ENCODE measurements around the gene MYH10. TPM values are rescaled to one million over a fixed set of nuclear protein-coding genes. Genes with fewer than 3 reads are reported as not detected.

Gene MYH10
- polyA plus RNA-seq, 10 donors, result 60.3 to 112 (median 71.4) TPM

DNA sequence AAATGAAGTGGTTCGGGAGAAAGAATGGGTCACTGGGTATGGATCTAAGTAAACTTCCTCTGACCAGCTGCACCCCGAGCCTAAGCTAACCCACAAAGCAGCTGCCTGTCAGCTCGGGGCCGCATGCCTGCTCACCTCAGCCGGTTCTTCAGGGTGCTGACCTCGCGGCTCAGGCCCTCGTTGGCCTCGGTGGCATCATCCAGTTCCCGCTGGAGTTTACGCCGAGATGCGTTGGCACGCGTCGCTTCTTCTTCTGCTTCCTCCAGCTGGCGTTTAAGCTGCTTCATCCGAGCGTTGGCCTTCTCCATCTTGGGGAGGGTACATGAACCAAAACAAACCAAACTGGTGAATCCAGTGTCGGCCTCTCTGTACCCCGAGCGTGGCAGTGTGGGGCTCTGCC, 153.8 kb downstream of the MYH10 start:
- no peak for DNase-seq

DNA sequence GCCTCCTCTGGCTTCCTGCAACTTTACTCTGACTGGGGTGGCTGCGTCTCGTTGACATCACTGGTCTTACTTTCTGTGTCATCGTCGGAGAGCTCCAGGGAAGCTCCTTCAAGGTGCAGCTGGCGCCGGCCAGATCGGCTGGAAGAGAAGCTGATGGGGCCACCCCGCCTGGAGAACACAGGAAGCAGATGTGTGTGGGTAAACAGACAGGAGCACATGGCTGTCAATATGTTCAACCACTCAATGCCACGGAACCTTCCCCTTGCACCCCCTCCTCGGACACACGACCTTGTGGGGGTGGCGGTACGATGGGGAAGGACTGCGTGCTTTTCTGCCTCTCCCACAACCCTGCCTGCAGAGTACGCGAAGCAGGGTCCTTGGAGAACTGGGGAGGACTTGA, 154.7 kb downstream of the MYH10 start:
- no peak for DNase-seq

GRCh38 chr17:8475227-8475626, 155.3 kb downstream of the MYH10 start:
- no peak for DNase-seq

DNA sequence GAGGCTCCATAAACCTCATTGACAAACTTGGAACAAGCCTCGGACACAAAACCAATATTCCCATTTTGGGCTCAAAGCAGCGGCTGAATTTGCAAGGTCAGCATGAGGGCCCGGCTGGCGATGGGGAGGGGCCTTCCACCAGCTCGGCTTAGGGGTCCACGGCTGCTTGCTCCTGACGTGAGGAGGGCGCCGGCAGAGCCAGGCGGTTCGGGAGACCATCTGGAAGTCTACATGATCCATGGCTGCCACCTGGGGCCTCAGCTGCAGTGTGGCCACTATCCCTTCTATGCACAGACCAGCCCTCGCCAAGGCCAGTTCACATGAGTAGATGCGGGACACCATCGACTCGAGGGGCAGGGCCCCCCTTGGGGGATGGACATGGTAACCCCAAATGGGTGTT, 155.7 kb downstream of the MYH10 start:
- no peak for DNase-seq

- DNase-seq, result no peak
Observed at GRCh38 chr17:8473451-8474192, 156.9 kb downstream of the MYH10 start.

DNA sequence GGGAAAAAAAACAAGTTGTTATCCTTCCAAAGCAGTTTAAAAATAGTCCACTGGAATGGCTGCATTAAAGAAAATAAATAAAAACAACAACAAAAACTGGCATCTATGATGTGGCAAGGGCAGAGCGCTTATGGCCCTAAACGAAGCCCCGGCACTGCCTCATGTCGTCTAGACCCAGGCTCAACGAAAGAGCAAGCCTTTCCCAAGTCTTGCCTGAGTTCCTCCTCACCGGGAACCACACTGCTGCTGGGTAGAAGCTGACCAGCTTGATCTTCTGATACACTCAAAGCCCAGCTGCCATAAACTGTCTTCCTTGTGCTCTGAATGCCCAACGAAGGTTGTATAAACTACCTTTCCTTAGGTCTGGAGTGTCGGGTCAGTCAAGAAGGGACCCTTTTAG, 157.9 kb downstream of the MYH10 start:
- DNase-seq, result no peak

- DNase-seq, result peak in 1 of 3 donors; percentile 52
Observed at GRCh38 chr17:8470447-8471047, 160.0 kb downstream of the MYH10 start.

DNA sequence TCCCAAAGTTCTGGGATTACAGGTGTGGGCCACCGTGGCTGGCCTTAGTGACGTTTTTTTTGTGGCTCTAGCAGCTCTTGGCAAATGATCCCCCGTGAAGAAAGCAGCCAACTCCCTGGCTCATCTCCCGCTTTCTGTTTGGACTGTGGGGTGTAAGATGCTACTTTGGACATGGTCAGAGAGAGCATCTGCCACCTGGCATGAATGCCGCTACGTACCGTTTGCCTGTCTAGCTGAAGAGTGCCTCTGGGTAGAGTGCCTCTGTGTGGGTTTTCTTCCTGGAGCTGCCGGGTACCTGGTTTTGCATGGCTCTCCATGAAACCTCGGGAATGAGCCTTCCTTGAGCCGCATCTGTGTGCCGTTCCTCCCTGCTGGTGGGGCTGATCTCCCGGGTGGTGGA, 160.6 kb downstream of the MYH10 start:
- DNase-seq, result peak in 1 of 3 donors; percentile 46

- no peak for DNase-seq
Observed at GRCh38 chr17:8468980-8469379, 161.5 kb downstream of the MYH10 start.

DNA sequence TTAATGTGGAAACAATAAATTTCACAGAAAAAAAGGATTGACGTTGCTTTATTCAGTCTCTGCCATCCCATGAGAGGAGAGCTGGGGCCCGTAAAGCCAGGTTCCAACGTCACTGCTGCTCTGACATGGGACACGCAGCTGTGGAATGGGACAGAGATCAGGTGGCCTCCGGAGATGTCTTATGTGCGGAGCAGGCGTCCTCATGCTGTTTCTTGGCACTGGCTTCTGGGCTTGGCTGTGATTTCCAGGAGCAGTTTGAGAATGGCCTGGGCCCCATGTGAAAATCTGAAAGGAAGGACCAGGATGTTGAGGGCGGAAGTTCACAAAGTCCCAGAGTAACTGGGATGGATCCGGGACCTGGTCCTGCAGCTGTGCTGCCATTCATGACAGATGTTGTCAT, 162.4 kb downstream of the MYH10 start:
- DNase-seq, result peak; percentile 64 to 91 (median 83)

GRCh38 chr17:8467527-8467926, 163.0 kb downstream of the MYH10 start:
- no peak for DNase-seq

- no peak for DNase-seq
Observed at GRCh38 chr17:8466873-8467272, 163.7 kb downstream of the MYH10 start.

DNA sequence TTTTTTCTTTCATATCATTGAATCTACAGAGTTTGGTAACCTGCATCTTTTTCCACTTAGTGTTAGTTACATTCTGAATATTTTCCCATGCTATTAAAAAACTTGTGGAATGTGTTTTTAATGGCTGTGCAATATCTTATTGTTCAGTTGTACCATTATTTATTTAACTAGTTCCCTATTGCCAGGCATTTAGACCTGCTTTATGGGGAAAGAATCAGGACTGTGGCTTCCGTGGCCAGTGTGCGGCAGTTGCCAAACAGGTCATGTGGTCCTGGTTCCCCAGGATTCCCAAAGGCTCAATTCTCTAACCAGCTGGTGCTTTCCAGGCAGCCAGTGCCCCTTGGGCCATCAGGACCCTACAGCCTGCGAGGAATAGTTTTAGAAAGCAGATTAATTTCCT, 164.1 kb downstream of the MYH10 start:
- no peak for DNase-seq

- DNase-seq, result no peak
Observed at GRCh38 chr17:8465759-8466158, 164.8 kb downstream of the MYH10 start.

GRCh38 chr17:8465356-8465755, 165.2 kb downstream of the MYH10 start:
- no peak for DNase-seq

- no peak for DNase-seq
Observed at GRCh38 chr17:8464941-8465340, 165.6 kb downstream of the MYH10 start.

- no peak for DNase-seq
Observed at GRCh38 chr17:8463099-8463498, 167.4 kb downstream of the MYH10 start.

GRCh38 chr17:8462564-8462963, 168.0 kb downstream of the MYH10 start:
- DNase-seq, result no peak

GRCh38 chr17:8459831-8460230, 170.7 kb downstream of the MYH10 start:
- no peak for DNase-seq

- DNase-seq, result no peak
Observed at GRCh38 chr17:8459107-8459506, 171.4 kb downstream of the MYH10 start.

DNA sequence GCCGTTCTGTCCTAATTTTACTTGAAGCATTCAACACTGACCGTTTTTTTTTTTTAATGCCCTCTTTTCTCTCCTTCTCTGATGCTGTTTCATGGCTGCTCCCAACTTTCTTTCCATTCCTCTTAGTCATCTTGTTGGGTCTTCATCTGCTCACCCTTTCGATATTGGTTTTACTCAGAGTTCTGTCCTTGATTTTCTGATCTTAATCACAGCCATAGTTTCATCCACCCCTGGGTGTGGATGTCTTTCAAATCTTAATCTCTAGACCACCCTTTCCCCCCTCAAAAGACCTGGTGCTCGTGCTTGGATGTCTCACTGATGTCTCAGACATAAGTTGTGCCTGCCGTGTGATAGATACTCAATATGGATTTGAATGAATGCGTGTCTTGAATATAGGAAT, 172.4 kb downstream of the MYH10 start:
- no peak for DNase-seq

GRCh38 chr17:8455665-8456209, 174.8 kb downstream of the MYH10 start:
- DNase-seq, result no peak

DNA sequence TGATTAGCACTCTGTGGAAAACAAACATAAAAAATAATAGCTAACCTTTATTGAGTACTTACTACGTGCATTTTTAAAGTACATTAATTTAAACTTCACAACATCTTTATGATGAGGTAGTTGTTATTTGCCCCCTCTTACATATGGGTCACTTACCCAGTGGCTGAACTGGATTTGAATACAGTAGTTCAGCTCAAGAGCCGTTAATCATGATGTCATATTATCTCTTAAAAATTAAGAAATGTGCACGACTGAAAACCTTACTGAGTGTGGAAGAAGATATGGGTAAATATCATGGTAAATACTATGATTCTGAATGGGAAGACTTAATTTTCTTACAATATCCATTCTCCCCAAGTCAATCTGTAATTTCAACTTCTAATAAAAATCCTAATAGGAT, 177.2 kb downstream of the MYH10 start:
- DNase-seq, result no peak
